Measurements from ENCODE around the gene RRAS.
"Not testable (repeated sequence)": the region's sequence is repeated elsewhere in the genome, so short reads cannot be mapped to it uniquely, and the experiment has no call there.

Gene RRAS

DNA sequence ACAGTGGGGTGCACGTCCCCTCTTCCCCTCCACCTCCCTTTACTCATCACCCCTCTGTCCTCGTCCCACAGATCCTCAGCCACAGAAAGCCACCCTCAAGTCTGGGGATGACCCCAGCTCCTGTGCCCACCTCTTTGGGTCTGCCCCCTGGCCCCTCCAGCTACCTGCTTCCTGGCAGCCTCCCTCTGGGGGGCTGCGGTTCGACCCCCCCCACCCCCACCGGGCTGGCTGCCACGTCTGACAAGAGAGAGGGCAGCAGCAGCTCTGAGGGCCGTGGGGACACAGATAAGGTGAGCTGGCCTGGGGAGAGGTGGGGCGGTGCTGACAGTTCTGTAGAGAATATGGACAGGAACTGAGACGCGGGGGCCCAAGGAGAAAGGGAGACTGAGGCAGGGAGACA lies 14.6 kb upstream of the RRAS start:
- no peak for DNase-seq

DNA sequence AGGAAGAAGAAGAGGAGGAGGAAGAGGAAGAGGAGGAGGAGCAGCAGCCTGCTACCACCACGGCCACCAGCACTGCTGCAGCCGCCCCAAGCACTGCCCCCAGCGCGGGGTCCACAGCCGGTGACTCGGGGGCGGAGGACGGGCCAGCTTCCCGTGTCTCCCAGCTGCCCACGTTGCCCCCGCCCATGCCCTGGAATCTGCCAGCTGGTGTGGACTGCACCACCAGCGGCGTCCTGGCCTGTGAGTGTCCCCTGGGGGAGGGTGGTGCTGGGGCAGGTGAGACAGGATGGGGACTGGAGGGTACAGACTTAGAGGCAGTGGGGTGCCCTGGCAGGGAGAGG lies 13.5 kb upstream of the RRAS start:
- DNase-seq: no peak

DNA sequence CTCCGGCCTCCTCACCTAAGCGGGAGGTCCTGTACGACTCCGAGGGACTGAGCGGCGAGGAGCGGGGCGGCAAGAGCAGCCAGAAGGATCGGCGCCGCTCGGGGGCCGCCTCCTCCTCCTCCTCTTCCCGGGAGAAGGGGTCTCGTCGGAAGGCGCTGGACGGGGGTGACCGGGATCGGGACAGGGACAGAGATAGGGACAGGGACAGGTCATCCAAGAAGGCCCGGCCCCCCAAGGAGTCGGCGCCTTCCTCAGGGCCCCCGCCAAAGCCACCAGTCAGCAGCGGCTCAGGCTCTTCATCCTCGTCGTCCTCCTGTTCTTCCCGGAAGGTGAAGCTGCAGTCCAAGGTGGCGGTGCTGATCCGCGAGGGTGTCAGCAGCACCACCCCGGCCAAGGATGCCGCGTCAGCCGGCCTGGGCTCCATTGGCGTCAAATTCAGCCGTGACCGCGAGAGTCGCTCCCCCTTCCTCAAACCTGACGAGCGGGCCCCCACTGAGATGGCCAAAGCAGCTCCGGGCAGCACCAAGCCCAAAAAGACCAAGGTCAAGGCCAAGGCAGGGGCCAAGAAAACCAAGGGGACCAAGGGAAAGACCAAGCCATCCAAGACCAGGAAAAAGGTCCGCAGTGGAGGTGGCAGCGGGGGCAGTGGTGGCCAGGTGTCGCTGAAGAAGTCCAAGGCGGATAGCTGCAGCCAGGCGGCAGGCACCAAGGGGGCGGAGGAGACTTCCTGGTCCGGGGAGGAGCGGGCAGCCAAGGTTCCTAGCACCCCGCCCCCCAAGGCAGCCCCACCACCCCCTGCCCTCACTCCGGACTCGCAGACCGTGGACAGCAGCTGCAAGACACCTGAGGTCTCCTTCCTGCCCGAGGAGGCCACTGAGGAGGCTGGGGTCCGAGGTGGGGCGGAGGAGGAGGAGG lies 12.9 kb upstream of the RRAS start:
- no peak for DNase-seq

DNA sequence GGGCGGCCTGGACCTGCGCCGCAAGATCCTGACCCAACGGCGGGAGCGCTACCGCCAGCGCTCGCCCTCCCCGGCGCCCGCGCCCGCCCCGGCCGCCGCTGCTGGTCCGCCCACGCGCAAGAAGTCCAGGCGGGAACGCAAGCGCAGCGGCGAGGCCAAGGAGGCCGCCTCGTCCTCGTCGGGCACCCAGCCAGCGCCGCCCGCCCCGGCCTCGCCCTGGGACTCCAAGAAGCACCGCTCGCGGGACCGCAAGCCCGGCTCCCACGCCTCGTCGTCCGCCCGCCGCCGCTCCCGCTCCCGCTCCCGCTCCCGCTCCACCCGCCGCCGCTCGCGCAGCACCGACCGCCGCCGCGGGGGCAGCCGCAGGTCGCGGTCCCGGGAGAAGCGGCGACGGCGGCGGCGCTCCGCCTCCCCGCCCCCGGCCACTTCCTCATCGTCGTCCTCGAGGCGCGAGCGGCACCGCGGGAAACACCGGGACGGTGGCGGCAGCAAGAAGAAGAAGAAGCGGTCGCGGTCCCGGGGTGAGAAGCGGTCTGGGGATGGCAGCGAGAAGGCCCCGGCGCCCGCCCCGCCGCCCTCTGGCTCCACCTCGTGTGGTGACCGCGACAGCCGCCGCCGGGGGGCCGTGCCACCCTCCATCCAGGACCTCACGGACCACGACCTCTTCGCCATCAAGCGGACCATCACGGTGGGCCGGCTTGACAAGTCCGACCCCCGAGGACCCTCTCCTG lies 12.0 kb upstream of the RRAS start:
- DNase-seq: no peak

DNA sequence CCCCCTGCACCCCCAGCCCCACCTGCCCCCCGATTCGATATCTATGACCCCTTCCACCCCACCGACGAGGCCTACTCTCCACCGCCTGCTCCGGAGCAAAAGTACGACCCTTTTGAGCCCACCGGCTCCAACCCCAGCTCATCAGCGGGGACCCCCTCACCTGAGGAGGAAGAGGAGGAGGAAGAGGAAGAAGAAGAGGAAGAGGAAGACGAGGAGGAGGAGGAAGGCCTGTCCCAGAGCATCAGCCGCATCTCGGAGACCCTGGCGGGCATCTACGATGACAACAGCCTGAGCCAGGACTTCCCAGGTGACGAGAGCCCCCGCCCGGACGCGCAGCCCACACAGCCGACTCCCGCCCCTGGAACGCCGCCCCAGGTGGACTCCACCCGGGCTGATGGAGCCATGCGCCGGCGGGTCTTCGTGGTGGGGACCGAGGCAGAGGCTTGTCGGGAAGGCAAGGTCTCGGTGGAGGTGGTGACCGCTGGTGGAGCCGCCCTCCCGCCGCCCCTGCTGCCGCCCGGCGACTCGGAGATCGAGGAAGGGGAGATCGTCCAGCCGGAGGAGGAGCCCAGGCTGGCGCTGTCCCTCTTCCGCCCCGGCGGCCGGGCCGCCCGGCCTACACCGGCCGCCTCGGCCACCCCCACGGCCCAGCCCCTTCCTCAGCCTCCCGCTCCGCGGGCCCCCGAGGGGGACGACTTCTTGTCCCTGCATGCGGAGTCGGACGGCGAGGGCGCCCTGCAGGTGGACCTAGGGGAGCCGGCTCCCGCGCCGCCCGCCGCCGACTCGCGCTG lies 11.3 kb upstream of the RRAS start:
- no peak for DNase-seq

DNA sequence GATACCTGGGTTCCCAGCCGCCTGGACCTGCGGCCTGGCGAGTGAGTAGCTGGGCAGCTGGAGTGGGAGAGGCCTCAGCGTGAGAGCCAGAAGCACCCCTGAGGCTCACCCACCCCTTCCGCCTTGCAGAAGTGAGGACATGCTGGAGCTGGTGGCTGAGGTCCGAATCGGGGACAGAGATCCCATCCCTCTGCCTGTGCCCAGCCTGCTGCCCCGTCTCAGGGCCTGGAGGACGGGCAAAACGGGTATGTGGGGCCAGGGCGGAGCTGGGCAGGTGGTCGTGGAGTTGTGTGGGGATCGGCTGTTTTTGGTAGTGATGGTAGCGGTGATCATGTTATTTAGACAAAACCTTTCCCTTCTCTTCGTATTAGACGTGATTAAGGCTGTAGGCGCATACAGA lies 6.6 kb upstream of the RRAS start:
- no peak for DNase-seq

DNA sequence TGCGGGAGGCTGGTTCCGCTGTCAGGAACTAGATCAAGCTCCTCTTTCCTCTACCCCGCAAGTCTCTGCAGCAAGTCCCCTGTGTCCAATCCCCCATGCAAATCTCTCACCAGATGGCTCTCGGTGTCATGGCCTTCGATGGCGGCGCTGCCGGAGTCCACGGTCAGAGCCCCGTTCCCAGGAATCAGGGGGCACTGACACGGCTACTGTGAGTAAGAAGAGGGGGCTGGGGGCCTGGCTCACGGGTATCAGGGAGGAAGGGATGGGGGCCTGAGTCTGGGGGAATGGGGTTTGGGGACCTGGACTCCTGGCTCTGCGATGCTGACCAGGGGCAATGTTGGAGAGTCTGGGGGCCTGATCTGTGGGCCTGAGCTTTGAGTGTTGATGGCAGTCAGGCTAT lies 6.1 kb upstream of the RRAS start:
- DNase-seq: no peak

DNA sequence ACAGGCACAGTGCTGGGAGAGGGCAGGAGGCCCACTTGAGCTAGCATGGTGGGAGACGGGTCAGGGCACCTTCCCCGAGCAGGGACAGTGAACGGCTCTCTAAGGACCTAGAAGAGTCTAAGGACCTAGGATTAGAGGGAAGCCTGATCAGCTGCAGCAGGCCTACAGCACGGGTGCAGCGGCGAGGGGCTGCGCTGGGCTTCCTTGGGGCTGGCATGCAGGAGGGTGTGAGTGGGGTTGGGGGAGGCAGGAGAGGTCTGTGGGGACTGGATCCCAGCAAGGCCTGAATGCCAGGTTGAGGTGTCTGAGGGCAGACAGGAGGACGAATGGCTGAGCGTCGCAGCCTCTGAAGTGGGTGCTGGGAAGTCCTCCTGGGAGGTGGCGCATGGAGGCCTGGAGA lies 5.6 kb upstream of the RRAS start:
- DNase-seq: no peak

DNA sequence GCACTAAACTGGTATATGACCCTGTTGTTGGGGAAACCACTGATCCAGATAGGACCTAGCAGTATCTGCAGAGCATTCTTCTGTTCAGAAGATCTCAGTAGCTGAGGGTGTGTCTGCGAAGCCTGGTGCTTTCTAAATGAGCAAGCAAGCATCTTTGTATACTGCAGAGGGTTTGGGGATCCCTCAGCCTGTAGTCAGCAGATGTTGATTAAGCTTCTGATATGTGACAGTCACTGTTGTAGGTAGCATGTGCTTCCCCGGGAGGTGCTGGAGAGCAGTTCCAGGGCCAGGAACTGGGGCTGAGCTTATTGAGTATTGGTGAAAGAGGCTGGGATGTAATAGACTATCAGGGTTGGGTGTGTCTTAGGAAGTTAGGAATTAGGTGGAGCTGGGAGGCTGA lies 3.5 kb upstream of the RRAS start:
- peak in 1 of 5 donors; percentile 50 for DNase-seq

DNA sequence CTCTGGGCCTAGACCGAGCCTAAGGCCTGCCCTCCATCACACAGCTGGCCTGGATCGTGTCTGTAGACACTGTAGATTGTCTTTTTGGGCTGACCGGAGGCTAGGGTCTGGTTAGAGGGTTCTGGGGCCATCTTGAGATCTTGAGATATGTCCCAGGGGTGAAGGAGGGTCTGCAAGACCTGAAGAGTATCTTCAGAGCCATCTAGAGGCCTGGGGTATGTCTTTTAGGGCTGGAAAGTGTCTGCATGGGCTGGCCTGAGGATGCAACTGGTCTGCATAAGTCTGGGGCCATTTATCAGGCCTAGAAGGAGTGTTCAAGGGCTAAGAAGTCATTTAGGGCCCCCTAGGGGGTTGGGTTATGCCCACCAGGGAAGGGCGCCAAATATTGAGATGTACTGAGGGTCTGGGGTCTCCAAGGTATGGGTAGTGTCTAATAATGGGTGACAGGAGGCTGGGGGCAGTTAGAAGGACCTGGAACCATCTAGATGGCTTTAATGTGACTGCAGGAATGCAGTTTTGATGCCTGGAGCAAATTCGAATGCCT lies 2.6 kb upstream of the RRAS start:
- no peak for DNase-seq

DNA sequence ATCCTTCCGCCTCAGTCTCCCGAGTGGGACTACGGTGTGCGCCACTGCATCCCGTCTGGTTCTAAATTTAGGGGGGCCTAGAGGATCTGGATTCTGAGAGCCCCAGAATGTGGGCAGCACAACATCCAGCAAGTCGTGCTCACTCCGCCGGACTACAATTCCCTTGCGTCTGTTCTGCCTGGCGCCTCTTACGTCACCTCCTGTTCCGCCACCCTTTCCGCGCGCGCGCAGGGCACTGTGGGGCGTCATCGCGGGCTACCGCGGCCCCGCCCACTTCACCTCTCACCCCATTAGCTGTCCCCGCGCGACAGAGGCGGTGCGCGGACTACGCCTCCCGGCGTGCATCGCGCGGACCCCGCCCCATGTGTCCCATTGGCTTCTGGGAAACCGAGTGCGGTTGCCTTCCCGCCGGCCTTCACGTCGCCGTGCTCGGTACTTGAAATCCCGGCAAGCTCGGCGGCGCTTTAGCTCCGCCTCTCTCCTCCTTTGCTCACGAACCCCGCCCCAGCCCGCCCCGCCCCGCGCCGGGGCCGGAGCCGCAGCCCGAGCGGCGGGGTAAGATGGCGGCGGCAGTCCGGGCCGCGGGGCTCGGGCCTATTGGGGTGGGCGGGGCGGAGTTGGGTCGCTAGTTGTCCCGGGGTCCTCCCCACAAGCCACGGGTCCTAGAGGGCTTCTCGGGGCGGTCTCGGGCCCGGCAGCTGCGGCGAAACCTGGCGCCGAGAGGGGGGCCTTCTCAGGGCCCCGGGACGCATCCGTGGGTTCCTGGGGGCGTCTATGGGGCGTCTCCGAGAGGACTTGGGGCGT lies 1.9 kb upstream of the RRAS start, which contains the start of gene SCAF1:
TSS of gene SCAF1 (plus strand) at position 522 of the 804 bp plus-strand sequence. CDS start 2,818 bp downstream, outside the sequence.
- peak; percentile 98 to 100 (median 99) for DNase-seq

DNA sequence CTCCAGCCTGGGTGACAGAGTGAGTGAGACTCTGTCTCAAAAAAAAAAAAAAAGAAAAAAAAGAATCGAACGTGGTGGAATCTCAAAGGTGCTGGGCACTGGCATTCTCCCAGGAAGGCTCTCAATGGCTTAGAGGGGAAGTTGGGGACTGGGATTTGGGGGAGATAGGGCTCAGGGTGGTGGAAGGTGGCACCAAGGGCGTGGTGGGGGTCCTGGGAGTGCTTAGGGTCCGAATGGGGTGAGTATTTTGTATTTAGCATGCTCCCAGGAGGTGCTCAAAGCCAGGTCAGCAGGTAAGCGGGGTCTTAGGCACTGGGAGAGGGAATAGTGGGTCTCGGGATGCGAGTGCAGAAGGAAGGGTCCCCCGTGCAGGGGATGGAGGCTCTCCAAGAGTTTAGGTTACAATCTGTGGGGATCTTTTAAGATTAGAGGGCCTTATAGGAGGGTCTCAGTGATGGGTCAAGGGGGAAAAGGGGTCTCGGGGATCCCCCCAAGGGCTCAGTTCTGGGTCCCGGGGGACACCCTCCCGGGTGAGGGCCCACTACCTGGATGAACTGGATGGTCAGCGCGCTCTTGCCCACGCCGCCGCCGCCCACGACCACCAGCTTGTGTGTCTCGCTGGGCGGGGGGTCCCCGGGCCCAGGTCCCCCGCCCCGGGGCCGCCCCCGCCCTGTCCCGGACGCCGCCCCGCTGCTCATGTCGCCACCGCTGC lies 386 bp downstream of the RRAS start:
- DNase-seq: no peak

DNA sequence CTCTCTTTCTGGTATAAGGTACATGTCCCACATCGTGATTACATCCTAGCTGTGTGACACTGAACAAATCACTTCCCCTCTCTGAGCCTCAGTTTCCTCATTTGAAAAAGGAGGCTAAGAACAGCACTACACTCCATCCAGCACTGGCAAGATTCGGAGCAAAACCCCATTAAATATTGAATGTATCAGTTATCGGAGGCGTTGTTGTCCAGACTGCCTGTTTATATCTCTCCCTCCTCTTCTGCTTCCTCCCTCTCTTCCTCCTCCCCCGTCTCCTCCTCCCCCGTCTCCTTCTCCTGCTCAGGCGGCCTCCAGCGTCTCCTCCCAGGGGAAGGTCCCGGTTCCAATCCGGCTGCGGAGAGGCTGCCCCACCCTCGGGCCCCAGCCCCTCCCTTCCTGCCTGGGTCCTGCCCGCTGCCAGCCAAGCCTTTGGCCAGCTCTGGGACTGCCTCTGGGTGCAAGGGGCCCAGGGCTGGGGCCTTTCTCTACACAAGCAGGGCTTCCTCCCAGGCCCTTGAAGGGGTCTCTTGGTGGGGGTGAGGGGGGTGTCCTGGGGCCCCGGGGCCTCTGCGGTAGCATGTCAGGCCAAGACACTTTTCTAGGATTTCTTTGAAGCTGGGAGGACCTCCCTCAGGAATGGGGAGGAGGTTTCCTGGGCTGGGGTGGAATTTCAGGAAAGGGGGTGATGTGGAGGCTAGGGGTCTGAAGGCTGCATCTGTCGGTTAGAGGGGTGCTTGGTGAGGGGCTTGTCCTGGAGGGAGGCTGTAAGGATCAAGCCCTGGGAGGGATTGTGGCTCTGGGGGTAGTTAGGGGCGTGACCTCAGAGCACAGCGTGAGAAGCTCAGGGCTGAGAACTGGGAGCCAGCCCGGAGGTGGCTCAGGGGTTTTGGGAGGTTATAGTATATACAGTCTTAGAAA lies 1.9 kb downstream of the RRAS start:
- no peak for DNase-seq

DNA sequence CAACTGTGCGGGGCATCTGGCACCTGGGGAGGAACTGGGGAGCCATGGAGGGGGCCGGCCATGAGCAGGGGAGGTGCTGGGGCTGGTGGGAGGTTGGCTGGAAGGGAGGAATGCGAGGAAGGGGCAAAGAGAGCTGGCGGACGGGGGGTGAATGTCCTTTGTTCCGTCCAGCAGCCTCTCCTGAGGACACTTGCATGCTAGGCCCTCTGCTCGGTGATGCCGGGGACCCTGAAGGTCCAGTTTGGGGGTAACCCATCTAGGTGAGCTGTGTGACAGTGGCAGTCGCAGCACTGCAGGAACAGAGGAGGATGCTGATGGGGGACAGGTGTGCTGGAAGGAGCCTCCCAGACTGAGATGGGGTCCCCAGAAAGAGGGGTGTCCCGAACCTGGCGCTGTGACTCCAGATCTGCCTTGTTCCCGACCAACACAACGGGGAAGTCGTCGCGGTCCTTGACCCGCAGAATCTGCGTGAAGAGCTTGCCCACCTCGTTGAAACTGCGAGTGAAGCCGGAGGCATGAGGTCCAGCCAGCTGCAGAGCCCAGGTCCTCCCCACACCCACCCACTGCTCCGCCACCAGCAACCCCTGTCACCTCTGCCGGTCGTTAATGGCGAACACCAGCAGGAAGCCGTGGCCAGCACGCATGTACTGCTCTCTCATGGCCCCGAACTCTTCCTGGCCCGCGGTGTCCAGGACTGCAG lies 3.6 kb downstream of the RRAS start:
- no peak for DNase-seq

DNA sequence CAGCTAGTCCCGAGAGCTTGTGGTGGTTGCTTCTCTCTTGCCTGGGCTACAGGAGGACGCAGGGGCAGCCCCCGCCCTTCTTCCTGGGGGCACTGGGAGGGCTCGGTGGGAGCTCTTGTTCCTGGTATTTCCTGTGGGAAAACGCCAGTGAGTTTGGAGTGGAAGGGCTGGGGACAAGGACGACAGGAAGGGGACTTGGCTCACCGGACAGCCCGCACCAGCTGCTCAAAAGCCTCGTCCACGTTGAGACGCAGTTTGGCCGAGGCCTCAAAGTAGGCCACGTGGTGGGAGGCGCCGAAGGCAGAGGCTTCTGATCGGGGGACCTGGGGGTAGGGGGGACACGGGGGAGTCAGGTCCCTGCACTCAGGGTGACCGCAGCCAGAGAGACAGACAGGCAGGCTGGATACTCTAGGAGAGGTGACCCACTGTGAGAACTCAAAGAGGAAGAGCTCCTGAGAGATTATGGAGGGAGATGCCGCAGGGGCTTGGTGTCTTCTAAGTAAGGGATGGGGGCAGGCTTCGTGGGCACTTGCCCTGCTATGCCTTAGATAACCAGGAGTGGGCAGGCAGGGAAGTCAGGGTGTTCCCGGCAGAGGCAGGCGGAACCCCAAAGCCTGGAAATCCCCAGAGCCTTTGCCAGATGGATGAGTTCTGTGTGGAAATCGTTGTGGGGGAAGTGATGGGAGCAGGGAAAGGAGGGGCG lies 4.3 kb downstream of the RRAS start:
- no peak for DNase-seq

DNA sequence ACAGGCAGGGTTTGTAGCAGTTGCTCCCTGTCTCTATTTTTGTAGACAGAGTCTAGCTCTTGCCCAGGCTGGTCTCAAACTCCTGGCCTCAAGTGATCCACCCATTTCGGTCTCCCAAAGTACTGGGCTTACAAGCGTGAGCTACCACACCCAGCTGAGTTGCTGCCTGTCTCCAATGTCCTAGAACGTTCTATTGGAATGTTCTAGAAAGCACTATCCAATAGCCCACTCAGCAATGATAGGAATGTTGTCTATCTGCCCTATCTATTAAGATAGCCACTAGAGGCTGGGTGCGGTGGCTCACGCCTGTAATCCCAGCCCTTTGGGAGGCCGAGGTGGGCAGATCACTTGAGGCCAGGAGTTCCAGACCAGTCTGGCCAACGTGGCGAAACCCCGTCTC lies 6.7 kb downstream of the RRAS start:
- DNase-seq: not testable (repeated sequence)

DNA sequence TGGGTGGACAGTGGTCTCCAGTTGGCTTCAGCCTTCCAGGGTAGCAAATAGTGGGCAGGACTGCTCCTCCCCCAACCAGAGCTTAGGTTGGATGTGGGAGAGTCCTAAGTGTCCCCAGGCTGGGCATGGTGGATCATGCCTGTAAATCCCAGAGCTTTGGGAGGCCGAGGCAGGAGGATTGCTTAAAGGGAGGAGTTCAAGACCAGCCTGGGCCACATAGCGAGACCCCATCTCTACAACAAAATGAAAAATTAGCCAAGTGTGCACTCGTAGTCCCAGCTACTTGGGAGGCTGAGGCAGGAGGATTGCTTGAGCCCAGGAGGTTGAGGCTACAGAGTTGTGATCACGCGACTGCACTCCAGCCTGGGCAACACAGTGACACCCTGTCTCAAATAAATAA lies 7.4 kb downstream of the RRAS start:
- no peak for DNase-seq

DNA sequence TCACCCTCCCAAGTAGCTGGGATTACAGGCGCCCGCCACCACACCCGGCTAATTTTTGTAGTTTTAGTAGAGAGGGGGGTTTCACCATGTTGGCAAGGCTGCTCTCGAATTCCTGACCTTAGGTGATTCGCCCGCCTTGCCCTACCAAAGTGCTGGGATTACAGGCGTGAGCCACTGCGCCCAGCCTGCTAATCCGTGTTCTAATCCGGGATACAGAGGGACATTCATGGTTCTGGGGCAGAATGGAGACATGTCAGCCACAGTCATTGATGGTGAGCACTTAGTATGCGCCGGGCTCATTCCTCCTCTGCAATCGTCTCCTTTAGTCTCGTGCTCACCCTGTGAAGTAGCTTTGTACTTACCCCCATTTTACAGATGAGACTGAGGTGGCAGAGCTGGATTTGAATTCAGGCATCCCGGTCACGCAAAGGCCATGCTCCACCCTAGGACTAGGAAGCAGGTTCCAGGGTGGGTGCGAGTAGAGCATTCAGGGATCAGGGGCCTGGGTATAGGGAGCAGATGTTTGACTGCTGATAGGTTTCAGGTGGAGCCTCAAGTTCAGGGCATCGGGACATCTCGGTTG lies 8.2 kb downstream of the RRAS start:
- no peak for DNase-seq
